Fibroblast of upper back skin (primary cell): ENCODE results near the gene USP49.
"Not testable (repeated sequence)": the region's sequence is repeated elsewhere in the genome, so short reads cannot be mapped to it uniquely, and the experiment has no call there.

Experiments used
- DNase-seq: peaks from one replicate; pipeline ENCODE4 v3.0.0-alpha.2; 2013

Gene USP49

GRCh38 chr6:41871691-41872090, 23.5 kb downstream of the USP49 start:
- no peak for DNase-seq

GRCh38 chr6:41859356-41859755, 35.8 kb downstream of the USP49 start:
- DNase-seq = no peak

GRCh38 chr6:41858703-41859102, 36.5 kb downstream of the USP49 start:
- DNase-seq = no peak

GRCh38 chr6:41850861-41851260, 44.3 kb downstream of the USP49 start:
- DNase-seq = no peak

GRCh38 chr6:41846666-41847237, 48.4 kb downstream of the USP49 start:
- peak; percentile 95 for DNase-seq

- no peak for DNase-seq
Measured at GRCh38 chr6:41843178-41843577, 52.0 kb downstream of the USP49 start.

GRCh38 chr6:41840326-41840725, 54.8 kb downstream of the USP49 start:
- DNase-seq = no peak

- no peak for DNase-seq
Measured at GRCh38 chr6:41836660-41837052, 58.5 kb downstream of the USP49 start.

GRCh38 chr6:41836022-41836659, 59.0 kb downstream of the USP49 start:
- no peak for DNase-seq

- no peak for DNase-seq
Measured at GRCh38 chr6:41832263-41832662, 62.9 kb downstream of the USP49 start.

- DNase-seq = no peak
Measured at GRCh38 chr6:41826343-41827022, 68.7 kb downstream of the USP49 start.

- DNase-seq = no peak
Measured at GRCh38 chr6:41824571-41825569, 70.3 kb downstream of the USP49 start.

GRCh38 chr6:41823178-41823577, 72.0 kb downstream of the USP49 start:
- no peak for DNase-seq

GRCh38 chr6:41822021-41822420, 73.2 kb downstream of the USP49 start:
- DNase-seq = no peak

GRCh38 chr6:41821266-41821665, 73.9 kb downstream of the USP49 start:
- DNase-seq = no peak

GRCh38 chr6:41818271-41819054, 76.7 kb downstream of the USP49 start:
- DNase-seq = no peak

- DNase-seq = no peak
Measured at GRCh38 chr6:41815587-41815986, 79.6 kb downstream of the USP49 start.

- DNase-seq = no peak
Measured at GRCh38 chr6:41814629-41815028, 80.5 kb downstream of the USP49 start.

- DNase-seq = no peak
Measured at GRCh38 chr6:41813956-41814355, 81.2 kb downstream of the USP49 start.

GRCh38 chr6:41813469-41813868, 81.7 kb downstream of the USP49 start:
- DNase-seq = no peak

- not testable (repeated sequence) for DNase-seq
Measured at GRCh38 chr6:41811946-41812345, 83.2 kb downstream of the USP49 start.

GRCh38 chr6:41811095-41811494, 84.1 kb downstream of the USP49 start:
- no peak for DNase-seq
